GM12891 (cell line): Measurements from ENCODE around the gene CPNE5.

ENCODE experiments used
- PAX5 ChIP-seq: IDR thresholded peaks from 2 replicates; pipeline ENCODE4 v1.6.1; 2011; ENCODE audit warnings: low read length, moderate library complexity, mild to moderate bottlenecking; ENCODE audit not compliant: insufficient read depth, severe bottlenecking
- POLR2A ChIP-seq: IDR thresholded peaks from 2 replicates; pipeline ENCODE4 v1.6.1; 2011; ENCODE audit warnings: low read depth, low read length, control low read depth
- POLR2AphosphoS5 ChIP-seq: IDR thresholded peaks from 2 replicates; pipeline ENCODE4 v1.6.1; 2011; ENCODE audit warnings: low read depth, low read length, control low read depth
- SPI1 ChIP-seq: IDR thresholded peaks from 2 replicates; pipeline ENCODE4 v1.6.1; 2011; ENCODE audit warnings: low read depth, low read length, control low read depth
- TAF1 ChIP-seq: IDR thresholded peaks from 2 replicates; pipeline ENCODE4 v1.6.1; 2011; ENCODE audit warnings: low read depth, low read length, control low read depth

DNA sequence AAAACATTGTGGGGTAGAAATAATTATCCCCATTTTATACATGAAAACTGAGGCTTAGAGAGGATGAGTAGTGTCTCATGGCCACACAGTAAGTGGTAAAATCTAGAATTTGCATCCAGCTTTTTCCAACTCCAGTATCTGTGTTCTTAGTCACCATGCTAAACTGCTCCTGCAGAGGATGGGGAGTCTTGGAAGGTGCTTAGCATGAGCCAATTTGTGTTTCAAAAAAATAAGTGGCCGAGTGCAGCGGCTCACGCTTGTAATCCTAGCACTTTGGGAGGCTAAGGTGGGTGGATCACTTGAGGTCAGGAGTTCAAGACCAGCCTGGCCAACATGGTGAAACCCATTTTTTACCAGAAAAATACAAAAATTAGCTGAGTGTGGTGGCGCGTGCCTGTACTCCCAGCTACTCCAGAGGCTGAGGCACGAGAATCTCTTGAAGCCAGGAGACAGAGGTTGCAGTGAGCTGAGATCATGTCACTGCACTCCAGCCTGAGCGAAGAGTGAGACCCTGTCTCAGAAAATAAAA is 48.9 kb upstream of the CPNE5 start:
- TF ChIP-seq POLR2AphosphoS5 (no peak), POLR2A (no peak), SPI1 (no peak), TAF1 (no peak), PAX5 (no peak)
